ENCODE data around the gene PTPRH.
"Not testable (repeated sequence)": the region's sequence is repeated elsewhere in the genome, so short reads cannot be mapped to it uniquely, and the experiment has no call there.

The PTPRH gene

DNA sequence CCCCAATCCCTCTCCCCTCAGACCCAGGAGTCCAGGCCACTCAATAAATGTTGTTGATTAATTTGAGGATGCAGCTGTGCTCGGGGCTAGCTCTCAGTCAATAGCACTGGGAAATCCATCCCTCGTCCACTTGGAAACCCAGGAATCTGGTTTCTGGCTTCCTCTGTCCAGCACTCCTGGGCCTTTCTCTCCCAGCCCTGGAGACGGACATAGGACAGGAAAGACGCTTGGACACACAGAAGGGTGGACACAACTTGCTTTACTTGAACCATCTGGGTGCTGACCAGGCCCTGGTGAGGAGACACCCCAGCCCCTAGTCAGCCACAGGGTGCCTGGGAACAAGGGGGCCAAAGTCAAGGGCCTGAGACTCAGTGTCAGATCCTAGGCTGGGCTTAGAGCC, 50.9 kb downstream of the PTPRH start:
- no peak for DNase-seq (ENCODE audit: low spot score)

DNA sequence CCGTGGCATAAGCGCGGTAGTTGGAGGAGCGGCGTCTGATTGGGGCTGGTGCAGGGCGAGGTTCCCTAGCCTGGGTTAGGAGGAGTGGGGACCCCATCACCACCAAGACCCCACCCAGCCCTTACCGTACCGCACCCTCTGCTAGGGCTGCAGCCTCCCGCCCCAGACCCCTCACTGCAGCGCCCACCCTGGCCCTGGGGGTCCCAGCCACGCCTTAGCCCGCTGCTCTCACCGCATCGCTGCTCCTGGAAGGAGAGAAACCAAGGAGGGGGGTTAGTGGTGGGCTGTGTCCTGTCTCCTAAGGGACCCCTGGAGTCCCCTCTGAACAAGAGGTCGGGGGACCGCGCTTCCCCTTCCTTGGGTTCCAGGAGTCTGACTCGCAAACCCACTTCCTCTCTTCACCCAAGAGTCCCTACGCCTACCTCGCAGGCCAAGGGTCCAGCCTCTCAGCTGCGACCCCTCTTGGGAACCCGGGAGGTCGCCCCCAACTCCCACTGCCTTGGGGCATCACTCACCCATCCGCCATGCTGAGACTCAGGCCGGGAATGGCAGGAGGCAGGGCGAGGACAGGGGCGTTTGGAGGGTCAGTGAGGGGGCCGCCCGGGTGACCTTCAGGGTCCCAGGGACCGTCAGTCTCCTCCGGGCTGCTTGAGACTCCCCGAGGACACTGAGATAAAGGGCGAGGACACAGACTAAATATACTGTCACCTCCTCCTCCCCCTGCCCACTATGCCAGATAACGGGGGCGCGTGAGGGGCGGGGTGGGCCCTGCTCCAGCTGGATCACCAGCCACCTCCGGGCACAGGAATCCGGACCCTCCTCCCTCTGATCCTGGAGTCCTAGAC, 52.0 kb downstream of the PTPRH start, which contains the start of gene TNNI3:
Gene TNNI3 (minus strand): TSS at position 669 of the 845 bp plus-strand sequence. CDS start 143 bp downstream, at position 526.
- no peak for DNase-seq (ENCODE audit: low spot score)

DNA sequence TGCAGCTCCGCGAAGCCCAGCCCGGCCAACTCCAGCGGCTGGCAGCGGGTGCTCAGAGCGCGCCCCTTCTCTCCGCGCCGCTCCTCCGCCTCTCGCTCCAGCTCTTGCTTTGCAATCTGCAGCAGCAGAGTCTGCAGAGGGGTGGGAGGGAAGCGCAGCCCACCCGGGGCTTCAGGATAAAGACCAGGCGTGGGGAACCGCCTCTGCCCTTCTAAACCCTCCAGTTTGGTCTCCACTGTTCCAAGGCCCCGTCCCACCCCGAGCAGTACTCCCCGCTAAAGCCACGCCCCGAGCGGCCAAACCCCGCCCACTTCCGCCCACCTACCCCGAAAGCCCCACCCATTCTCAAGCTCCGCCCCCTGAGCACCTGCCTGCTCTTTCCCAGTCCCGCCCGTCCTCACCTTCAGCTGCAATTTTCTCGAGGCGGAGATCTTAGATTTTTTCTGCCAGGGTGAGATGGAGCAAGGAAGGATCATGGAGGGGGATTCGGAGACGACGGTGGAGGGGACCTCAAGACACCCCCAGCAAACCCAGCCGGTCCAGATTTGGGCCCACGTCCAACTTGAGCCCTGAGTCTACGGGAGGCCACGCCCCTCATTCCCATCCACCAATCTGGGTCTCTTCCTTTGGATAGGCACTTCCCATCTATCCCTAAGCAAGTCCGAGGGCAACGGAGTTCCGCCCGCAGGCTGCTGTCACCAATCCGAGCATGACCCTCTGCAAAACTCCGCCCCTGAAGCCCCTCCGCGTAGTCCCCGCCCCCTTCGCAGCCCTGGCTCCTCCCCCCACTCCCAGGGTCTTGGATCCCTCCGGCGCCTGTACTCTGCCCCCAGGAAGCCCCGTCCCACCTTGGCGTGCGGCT, 52.9 kb downstream of the PTPRH start:
- DNase-seq (ENCODE audit: low spot score) = peak; percentile 91

DNA sequence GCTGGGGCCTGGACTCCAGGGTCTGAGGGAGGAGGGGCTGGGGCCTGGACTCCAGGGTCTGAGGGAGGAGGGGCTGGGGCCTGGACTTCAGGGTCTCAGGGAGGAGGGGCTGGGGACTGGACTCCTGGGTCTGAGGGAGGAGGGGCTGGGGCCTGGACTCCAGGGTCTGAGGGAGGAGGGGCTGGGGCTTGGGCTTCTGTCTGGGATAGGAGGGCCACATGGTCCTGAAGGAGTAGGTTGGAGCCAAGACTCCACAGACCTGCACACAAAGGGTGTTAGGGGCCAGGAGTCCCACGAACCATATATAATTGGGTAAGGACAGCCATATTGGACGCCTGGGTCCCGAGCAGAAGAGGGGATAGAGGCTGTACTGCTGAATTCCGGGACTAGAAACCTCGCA, 53.5 kb downstream of the PTPRH start:
- not testable (repeated sequence) for DNase-seq (ENCODE audit: low spot score)

GRCh38 chr19:55153652-55154264, 55.5 kb downstream of the PTPRH start:
- no peak for DNase-seq (ENCODE audit: low spot score)

DNA sequence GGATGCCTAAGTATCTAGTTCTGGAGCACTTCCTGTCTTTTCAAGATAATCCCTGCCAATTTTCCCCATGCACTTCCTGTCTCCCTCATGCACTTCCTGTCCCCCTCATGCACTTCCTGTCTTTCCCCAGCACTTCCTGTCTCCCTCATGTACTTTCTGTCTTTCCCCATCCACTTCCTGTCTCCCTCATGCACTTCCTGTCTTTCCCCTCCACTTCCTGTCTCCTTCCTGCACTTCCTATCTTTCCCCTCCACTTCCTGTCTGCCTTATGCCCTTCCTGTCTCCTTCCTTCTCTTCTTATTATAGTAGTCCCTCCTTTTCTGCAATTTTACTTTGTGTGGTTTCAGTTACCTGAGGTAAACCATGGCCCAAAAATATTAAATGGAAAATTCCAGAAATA, 57.3 kb downstream of the PTPRH start:
- DNase-seq (ENCODE audit: low spot score) = no peak

- no peak for DNase-seq (ENCODE audit: low spot score)
These were observed 60.0 kb downstream of the PTPRH start, which contains the start of gene TNNT1 for GRCh38 chr19:55149078-55150003. Gene TNNT1 (minus strand): TSS chr19:55149206. CDS start chr19:55147157, 2,049 bp downstream.

DNA sequence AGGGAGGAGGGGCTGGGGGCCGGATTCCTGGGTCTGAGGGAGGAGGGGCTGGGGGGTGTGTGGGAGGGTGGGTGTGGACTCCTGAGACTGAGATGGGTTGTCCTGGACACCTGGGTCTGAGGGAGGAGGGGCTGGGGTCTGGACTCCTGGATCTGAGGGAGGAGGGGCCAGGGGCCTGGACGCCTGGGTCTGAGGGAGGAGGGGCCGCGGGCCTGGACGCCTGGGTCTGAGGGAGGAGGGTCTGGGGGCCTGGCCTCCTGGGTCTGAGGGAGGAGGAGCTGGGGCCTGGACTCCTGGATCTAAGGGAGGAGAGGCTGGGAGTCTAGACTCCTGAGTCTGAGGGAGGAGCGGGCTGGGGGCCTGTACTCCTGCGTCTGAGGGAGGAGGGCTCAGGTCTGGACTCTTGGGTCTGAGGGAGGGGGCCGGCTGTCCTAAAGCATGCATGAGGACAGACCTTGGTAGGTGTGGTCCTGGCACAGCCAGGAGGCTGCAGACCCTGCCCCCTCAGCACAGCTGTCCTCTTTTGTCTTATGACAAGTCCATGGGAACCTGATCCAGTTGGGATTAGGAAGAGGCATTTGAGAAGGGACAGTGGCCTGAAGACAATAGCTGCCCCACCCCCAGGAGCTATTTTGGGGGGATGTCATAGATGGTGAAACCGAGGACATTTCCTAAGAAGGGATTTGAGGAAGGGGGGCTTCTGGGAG, 61.6 kb downstream of the PTPRH start:
- DNase-seq (ENCODE audit: low spot score) = no peak

- DNase-seq (ENCODE audit: low spot score) = peak; percentile 75
These were observed 62.5 kb downstream of the PTPRH start for GRCh38 chr19:55146705-55147273.

DNA sequence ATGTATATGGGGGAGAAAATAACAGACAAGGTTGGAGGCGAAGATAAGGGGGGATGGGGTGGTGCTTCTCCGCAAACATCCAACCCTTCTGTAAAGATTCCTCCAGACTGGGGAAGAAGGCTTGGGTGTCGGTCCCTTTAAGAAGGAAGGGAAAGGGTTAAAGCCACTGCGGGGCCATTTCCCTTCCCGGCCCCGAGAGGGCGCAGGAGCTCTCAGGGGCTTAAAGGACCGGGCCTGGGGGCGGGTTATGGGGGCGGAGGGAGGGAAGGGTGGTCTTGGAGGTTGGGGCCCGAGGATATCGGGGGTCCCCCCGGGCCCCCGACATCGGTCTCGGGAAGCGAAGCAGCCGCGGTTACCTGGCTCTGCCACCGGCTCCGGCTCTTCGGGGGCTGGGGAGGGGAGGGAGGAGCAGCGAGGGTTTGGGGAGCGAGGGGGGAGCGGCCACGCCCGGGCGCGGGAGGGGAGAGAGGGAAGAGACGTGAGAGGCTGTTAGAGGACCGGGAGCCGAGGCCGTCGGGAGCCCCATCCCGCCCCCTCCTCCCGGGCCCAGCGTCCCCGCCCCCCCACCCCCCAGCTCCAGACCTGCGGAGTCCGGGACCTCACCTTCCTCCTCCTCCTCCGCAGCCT, 63.1 kb downstream of the PTPRH start:
- DNase-seq (ENCODE audit: low spot score) = peak; percentile 85

GRCh38 chr19:55145232-55145631, 64.1 kb downstream of the PTPRH start:
- DNase-seq (ENCODE audit: low spot score) = no peak

DNA sequence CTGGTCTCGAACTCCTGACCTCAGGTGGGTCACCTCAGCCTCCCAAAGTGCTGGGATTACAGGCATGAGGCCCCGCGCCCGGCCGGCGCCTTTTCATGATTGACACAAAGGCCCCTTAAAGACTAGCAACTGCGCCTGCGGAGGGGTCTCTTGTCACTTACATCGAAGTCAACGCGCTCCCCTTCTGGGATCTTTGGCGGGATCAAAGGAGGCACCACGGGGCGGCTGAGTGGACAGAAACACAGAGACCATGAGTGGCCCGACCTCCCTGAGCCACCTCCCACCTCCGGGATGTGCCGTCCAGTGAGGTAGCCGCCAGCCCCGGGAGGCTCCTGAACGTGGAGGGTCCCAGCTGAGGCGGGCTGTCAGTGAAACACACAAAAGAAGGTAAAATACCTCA, 67.6 kb downstream of the PTPRH start:
- no peak for DNase-seq (ENCODE audit: low spot score)

- DNase-seq (ENCODE audit: low spot score) = no peak
These were observed 71.4 kb downstream of the PTPRH start for GRCh38 chr19:55137915-55138314.

DNA sequence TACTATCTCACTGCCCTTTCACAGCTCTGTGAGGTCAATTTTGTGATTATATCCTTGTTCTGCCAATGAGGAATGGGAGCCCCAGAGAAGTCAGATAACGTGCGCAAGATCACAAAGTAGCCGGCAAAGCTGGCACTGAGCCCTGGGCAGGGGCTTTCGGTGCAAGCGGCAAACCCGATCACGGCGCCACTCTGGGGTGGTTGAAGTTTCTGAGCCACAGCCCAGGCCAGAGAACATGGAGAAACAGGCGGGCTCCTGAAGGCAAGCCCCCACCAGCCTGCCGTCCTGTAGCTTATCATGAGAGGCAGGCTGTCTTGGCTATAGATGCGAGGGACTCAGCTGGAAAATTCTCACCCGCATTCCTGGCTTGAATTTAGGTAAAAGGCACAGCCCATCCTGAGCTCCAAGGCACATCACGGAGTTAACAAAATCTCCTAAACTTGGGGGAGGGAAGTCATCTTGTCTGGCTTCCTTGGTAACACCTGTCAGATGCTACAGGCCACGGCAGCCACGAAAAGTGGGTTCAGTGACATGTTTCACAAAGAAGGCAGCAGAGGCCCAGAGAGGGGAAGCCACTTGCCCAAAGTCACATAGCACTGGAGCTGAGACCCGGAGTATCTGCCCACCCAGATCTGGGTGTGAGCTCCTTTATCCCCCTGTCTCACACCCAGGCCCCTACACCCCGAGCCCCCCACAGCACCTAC, 72.8 kb downstream of the PTPRH start:
- no peak for DNase-seq (ENCODE audit: low spot score)

DNA sequence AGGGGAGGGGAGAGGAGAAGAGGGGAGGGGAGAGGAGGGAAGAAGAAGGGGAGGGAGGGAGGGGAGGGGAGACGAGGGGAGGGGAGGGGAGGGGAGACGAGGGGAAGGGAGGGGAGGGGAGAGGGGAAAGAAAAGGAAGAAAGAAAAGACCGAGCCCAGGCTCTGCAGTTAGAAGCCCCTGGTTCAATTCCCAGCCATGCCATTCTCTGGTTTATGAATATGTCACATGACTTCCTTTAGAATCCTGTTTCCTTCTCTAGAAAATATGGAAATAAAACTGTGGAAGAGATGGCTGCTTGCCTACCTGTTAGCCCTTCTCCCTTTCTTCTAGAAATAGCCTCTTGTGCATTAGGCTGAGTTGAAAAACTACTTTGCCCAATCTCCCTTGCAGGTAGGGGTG, 74.6 kb downstream of the PTPRH start:
- no peak for DNase-seq (ENCODE audit: low spot score)

- no peak for DNase-seq (ENCODE audit: low spot score)
These were observed 75.5 kb downstream of the PTPRH start for GRCh38 chr19:55133639-55134444.

- peak; percentile 63 for DNase-seq (ENCODE audit: low spot score)
These were observed 76.7 kb downstream of the PTPRH start for GRCh38 chr19:55132453-55133129.

- DNase-seq (ENCODE audit: low spot score) = no peak
These were observed 77.9 kb downstream of the PTPRH start for GRCh38 chr19:55131421-55131820.

Data from D341Med (cell line).